Osteocyte (in vitro differentiated cells): ENCODE results near the gene RAP1A. TPM values are rescaled to one million over a fixed set of nuclear protein-coding genes. Genes with fewer than 3 reads are reported as not detected.
"Not testable (repeated sequence)": the region's sequence is repeated elsewhere in the genome, so short reads cannot be mapped to it uniquely, and the experiment has no call there.

Experiments used
- DNase-seq: peaks from one replicate; pipeline ENCODE4 v3.0.0; 2021; ENCODE audit warnings: mixed read lengths; ENCODE audit not compliant: unreplicated experiment; ENCODE audit errors: extremely low spot score
- H3K27ac Mint-ChIP-seq: one replicate; pipeline ENCODE4 v1.8.0; 2021; ENCODE audit warnings: mild to moderate bottlenecking, mixed read lengths; ENCODE audit not compliant: unreplicated experiment
- H3K27me3 Mint-ChIP-seq: one replicate; pipeline ENCODE4 v1.8.0; 2021; ENCODE audit warnings: mixed read lengths; ENCODE audit not compliant: unreplicated experiment
- H3K36me3 Mint-ChIP-seq: one replicate; pipeline ENCODE4 v1.8.0; 2021; ENCODE audit warnings: mixed read lengths; ENCODE audit not compliant: unreplicated experiment
- H3K4me1 Mint-ChIP-seq: one replicate; pipeline ENCODE4 v1.8.0; 2021; ENCODE audit warnings: mixed read lengths; ENCODE audit not compliant: unreplicated experiment
- H3K4me3 Mint-ChIP-seq: one replicate; pipeline ENCODE4 v1.8.0; 2021; ENCODE audit warnings: mild to moderate bottlenecking, moderate library complexity, mixed read lengths; ENCODE audit not compliant: unreplicated experiment
- H3K9me3 Mint-ChIP-seq: one replicate; pipeline ENCODE4 v1.8.0; 2021; ENCODE audit warnings: mixed read lengths; ENCODE audit not compliant: unreplicated experiment
- CTCF ChIP-seq: fragments of 200-600 bp; sonication (generic); IDR thresholded peaks from 2 replicates; pipeline ENCODE4 v1.5.0; 2021; ENCODE audit warnings: antibody characterized with exemption, mild to moderate bottlenecking, moderate library complexity
- total RNA-seq: library from RNA; stranded (reverse); gene quantifications from 2 replicates; pipeline ENCODE4 v1.2.1, GENCODE V29; 2021

RAP1A gene
- total RNA-seq, 1 donor from 2014 or later = 48.3 TPM

GRCh38 chr1:111625276-111625675 is 5.7 kb downstream of the RAP1A start:
- H3K36me3 Mint-ChIP-seq = no peaks in the 10 kb centered on the region
- H3K27ac Mint-ChIP-seq = no peak overlapping the region
- H3K9me3 Mint-ChIP-seq = no peaks in the 10 kb centered on the region
- H3K4me1 Mint-ChIP-seq = peaks cover 43% of the 10 kb centered on the region
- H3K4me3 Mint-ChIP-seq = no peak overlapping the region
- TF ChIP-seq CTCF = no peak
- no peak for DNase-seq
- no peaks in the 10 kb centered on the region for H3K27me3 Mint-ChIP-seq

GRCh38 chr1:111628153-111628552 is 8.6 kb downstream of the RAP1A start:
- no peak for TF ChIP-seq CTCF
- no peak for DNase-seq
- Mint-ChIP-seq H3K4me1 (peaks cover 22% of the 10 kb centered on the region), H3K27me3 (no peaks in the 10 kb centered on the region), H3K9me3 (no peaks in the 10 kb centered on the region), H3K36me3 (no peaks in the 10 kb centered on the region), H3K27ac (no peak overlapping the region), H3K4me3 (no peak overlapping the region)

GRCh38 chr1:111629190-111629954 is 9.8 kb downstream of the RAP1A start:
- DNase-seq = no peak
- Mint-ChIP-seq H3K27ac (no peak overlapping the region), H3K4me1 (peaks cover 19% of the 10 kb centered on the region), H3K27me3 (no peaks in the 10 kb centered on the region), H3K36me3 (no peaks in the 10 kb centered on the region), H3K9me3 (no peaks in the 10 kb centered on the region), H3K4me3 (no peak overlapping the region)
- TF ChIP-seq CTCF = no peak

- Mint-ChIP-seq H3K27me3 (no peaks in the 10 kb centered on the region), H3K4me1 (peaks cover 21% of the 10 kb centered on the region), H3K36me3 (no peaks in the 10 kb centered on the region), H3K27ac (no peak overlapping the region), H3K9me3 (no peaks in the 10 kb centered on the region), H3K4me3 (no peak overlapping the region)
- no peak for TF ChIP-seq CTCF
- no peak for DNase-seq
These were observed 11.0 kb downstream of the RAP1A start for GRCh38 chr1:111630567-111630966.

- no peak for TF ChIP-seq CTCF
- Mint-ChIP-seq H3K27me3 (no peaks in the 10 kb centered on the region), H3K4me1 (peaks cover 21% of the 10 kb centered on the region), H3K9me3 (no peaks in the 10 kb centered on the region), H3K4me3 (no peak overlapping the region), H3K36me3 (no peaks in the 10 kb centered on the region), H3K27ac (no peak overlapping the region)
- no peak for DNase-seq
These were observed 11.9 kb downstream of the RAP1A start for GRCh38 chr1:111631502-111631901.

GRCh38 chr1:111632771-111633170 is 13.2 kb downstream of the RAP1A start:
- not testable (repeated sequence) for H3K9me3 Mint-ChIP-seq, H3K27me3 Mint-ChIP-seq, H3K36me3 Mint-ChIP-seq, DNase-seq, H3K4me3 Mint-ChIP-seq, H3K27ac Mint-ChIP-seq
- peaks cover 21% of the 10 kb centered on the region for H3K4me1 Mint-ChIP-seq
